Fibroblast of lung (primary cell): ENCODE data around the gene FRAT1.

Experiments
- EZH2 ChIP-seq: IDR thresholded peaks from 2 replicates; pipeline ENCODE4 v1.5.1; 2012; ENCODE audit warnings: low read length, control low read depth, mild to moderate bottlenecking; ENCODE audit errors: missing control alignments
- TF ChIP-seq, protein P1 (sequence below), 2 donors: IDR thresholded peaks in 1 of 2; conservative IDR thresholded peaks in 1 of 2; 1 replicate in 1 of 2; 2 replicates in 1 of 2; pipeline ENCODE4 v1.5.1; 2011 to 2012; ENCODE audit warnings: low read length in 2 of 2, control low read depth in 1 of 2, inconsistent platforms in 1 of 2, low read depth in 1 of 2, mild to moderate bottlenecking in 1 of 2

DNA sequence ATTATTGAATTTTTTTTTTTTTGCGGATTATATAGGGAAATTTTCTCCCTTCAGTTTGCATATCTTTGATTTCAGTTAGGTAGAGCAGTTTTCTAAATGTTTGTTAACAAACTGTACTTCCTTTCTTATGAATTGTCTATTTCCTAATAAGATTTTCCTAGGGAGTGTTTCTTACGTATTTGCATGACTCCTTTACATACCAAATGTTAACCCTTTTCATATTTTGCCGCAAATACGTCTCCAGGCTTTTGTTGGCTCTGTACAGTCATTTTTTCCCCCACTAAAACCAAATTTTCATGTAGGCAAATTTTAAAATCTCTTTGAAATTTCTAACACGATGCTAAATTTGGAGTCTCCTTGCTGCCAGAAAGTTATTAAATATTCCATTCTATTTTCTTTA, 17.4 kb downstream of the FRAT1 start:
- TF ChIP-seq, protein P1, sequence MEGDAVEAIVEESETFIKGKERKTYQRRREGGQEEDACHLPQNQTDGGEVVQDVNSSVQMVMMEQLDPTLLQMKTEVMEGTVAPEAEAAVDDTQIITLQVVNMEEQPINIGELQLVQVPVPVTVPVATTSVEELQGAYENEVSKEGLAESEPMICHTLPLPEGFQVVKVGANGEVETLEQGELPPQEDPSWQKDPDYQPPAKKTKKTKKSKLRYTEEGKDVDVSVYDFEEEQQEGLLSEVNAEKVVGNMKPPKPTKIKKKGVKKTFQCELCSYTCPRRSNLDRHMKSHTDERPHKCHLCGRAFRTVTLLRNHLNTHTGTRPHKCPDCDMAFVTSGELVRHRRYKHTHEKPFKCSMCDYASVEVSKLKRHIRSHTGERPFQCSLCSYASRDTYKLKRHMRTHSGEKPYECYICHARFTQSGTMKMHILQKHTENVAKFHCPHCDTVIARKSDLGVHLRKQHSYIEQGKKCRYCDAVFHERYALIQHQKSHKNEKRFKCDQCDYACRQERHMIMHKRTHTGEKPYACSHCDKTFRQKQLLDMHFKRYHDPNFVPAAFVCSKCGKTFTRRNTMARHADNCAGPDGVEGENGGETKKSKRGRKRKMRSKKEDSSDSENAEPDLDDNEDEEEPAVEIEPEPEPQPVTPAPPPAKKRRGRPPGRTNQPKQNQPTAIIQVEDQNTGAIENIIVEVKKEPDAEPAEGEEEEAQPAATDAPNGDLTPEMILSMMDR (conservative IDR thresholded peaks at IDR 0.05 in 1 of 2, IDR thresholded peaks at IDR 0.05 in 1 of 2; ENCODE audit: low read depth in 1 of 2, low read length in 2 of 2): no peak
- TF ChIP-seq EZH2: no peak
